GM21423 (cell line): Measurements from ENCODE around the gene SCAP.

Source experiments
- ATAC-seq: cut with Tn5 transposase; IDR thresholded peaks from one replicate; pipeline ENCODE4 v1.9.1; 2021; ENCODE audit warnings: mild to moderate bottlenecking, moderate library complexity; ENCODE audit not compliant: unreplicated experiment

Gene SCAP

DNA sequence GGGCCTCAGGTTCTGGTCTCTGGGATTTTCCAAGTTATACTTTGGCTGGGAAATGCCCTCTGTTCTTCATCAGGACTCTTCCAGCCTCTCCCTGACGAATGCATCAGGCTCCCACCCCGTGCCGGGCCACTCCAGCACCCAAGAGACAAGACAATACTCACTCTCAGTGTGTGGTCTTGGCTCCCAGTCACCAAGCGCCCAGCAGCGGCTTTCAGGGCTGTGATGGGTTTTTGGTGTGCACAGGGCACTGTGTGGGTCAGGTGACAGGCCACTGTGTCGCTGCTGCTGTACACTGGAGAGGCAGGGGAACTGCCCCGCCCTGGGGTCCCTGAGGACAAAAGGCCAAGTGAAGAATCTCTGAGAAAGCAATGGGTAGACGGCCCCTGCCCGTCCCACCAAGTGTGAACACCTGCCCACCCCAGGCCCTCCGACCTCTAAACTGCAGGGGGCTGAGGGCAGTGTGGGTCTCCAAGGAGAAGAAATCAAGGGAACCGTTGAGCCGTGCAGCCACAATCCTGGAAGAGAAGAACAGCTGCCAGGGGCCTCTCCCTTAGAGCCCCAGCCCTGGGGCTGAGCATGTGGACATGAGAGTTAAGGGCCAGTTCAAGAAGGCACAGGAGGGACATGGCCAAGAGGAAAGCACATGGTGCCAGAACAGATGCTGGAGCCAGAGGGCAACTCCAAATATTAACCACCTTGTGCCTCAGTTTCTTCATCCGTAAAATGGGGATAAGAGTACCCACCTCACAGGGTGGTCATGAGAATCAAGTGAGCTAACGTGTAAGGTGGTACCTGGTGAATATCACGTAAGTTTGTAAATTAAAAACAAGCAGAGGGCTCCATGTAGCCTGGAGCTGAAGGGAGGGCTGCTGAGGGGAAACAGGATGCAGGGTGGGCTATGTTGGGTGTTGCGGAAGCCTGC, 60.8 kb downstream of the SCAP start:
- no peak for ATAC-seq

GRCh38 chr3:47414161-47414564, 61.6 kb downstream of the SCAP start:
- no peak for ATAC-seq

- no peak for ATAC-seq
These were observed 62.0 kb downstream of the SCAP start for GRCh38 chr3:47413751-47414150.

DNA sequence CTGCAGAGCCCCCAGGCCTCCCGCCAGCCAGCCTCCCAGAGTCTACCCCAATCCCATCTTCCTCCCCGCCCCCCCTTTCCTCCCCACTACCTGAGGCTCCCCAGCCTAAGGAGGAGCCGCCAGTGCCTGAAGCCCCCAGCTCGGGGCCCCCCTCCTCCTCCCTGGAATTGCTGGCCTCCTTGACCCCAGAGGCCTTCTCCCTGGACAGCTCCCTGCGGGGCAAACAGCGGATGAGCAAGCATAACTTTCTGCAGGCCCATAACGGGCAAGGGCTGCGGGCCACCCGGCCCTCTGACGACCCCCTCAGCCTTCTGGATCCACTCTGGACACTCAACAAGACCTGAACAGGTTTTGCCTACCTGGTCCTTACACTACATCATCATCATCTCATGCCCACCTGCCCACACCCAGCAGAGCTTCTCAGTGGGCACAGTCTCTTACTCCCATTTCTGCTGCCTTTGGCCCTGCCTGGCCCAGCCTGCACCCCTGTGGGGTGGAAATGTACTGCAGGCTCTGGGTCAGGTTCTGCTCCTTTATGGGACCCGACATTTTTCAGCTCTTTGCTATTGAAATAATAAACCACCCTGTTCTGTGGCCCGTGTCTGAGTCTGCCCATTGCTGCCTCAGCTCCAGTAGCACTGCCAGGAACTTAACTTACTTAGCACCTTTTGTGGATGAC, 62.8 kb downstream of the SCAP start:
- no peak for ATAC-seq

DNA sequence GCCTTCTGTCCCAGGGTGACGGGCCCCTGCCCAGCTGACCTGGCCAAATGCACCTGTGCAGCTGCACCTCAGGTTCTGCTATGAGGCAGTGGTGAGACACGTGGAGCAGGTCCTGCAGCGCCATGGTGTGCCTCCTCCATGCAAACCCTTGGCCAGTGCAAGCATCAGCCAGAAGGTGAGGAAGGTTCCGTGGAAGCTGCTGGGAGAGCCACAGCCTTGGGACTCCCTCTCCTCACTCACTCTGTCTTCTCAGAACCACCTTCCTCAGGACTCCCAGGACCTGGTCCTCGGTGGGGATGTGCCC, 63.3 kb downstream of the SCAP start:
- no peak for ATAC-seq

GRCh38 chr3:47411696-47412452, 63.9 kb downstream of the SCAP start:
- no peak for ATAC-seq

DNA sequence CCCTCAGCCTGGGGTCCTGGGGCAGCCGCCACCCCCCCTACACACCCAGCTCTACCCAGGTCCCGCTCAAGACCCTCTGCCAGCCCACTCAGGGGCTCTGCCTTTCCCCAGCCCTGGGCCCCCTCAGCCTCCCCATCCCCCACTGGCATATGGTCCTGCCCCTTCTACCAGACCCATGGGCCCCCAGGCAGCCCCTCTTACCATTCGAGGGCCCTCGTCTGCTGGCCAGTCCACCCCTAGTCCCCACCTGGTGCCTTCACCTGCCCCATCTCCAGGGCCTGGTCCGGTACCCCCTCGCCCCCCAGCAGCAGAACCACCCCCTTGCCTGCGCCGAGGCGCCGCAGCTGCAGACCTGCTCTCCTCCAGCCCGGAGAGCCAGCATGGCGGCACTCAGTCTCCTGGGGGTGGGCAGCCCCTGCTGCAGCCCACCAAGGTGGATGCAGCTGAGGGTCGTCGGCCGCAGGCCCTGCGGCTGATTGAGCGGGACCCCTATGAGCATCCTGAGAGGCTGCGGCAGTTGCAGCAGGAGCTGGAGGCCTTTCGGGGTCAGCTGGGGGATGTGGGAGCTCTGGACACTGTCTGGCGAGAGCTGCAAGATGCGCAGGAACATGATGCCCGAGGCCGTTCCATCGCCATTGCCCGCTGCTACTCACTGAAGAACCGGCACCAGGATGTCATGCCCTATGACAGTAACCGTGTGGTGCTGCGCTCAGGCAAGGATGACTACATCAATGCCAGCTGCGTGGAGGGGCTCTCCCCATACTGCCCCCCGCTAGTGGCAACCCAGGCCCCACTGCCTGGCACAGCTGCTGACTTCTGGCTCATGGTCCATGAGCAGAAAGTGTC, 64.7 kb downstream of the SCAP start:
- ATAC-seq: no peak

GRCh38 chr3:47410417-47410720, 65.4 kb downstream of the SCAP start:
- no peak for ATAC-seq

DNA sequence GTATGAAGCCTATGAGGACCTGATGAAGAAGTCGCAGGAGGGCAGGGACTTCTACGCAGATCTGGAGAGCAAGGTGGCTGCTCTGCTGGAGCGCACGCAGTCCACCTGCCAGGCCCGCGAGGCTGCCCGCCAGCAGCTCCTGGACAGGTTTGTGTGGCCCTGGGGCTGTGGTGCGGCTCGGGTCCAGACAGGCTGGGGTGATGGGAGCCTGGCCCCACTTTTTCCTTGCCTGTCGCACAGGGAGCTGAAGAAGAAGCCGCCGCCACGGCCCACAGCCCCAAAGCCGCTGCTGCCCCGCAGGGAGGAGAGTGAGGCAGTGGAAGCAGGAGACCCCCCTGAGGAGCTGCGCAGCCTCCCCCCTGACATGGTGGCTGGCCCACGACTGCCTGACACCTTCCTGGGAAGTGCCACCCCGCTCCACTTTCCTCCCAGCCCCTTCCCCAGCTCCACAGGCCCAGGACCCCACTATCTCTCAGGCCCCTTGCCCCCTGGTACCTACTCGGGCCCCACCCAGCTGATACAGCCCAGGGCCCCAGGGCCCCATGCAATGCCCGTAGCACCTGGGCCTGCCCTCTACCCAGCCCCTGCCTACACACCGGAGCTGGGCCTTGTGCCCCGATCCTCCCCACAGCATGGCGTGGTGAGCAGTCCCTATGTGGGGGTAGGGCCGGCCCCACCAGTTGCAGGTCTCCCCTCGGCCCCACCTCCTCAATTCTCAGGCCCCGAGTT, 65.9 kb downstream of the SCAP start:
- ATAC-seq: no peak

DNA sequence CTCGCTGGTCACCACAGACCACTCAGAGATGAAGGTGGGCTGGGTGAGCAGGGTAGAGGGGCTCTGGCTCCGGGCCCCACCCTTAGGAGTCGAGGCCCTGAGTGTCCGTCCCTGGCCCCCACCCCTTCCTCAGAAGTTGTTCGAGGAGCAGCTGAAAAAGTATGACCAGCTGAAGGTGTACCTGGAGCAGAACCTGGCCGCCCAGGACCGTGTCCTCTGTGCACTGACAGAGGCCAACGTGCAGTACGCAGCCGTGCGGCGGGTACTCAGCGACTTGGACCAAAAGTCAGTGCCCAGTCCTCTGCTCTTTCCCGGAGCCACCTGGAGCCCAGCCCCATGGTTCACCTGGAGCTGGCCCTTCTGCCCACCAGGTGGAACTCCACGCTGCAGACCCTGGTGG, 66.5 kb downstream of the SCAP start:
- no peak for ATAC-seq

DNA sequence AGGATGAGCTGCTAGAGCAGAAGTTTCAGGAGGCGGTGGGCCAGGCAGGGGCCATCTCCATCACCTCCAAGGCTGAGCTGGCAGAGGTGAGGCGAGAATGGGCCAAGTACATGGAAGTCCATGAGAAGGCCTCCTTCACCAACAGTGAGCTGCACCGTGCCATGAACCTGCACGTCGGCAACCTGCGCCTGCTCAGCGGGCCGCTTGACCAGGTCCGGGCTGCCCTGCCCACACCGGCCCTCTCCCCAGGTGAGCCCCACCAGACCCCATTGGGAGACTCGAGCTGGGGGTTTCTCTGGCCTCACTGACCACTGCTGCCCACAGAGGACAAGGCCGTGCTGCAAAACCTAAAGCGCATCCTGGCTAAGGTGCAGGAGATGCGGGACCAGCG, 66.9 kb downstream of the SCAP start:
- ATAC-seq: no peak

- no peak for ATAC-seq
These were observed 67.6 kb downstream of the SCAP start for GRCh38 chr3:47407896-47408838.

- ATAC-seq: no peak
These were observed 68.5 kb downstream of the SCAP start for GRCh38 chr3:47407237-47407636.

- ATAC-seq: no peak
These were observed 69.0 kb downstream of the SCAP start for GRCh38 chr3:47406762-47407149.

DNA sequence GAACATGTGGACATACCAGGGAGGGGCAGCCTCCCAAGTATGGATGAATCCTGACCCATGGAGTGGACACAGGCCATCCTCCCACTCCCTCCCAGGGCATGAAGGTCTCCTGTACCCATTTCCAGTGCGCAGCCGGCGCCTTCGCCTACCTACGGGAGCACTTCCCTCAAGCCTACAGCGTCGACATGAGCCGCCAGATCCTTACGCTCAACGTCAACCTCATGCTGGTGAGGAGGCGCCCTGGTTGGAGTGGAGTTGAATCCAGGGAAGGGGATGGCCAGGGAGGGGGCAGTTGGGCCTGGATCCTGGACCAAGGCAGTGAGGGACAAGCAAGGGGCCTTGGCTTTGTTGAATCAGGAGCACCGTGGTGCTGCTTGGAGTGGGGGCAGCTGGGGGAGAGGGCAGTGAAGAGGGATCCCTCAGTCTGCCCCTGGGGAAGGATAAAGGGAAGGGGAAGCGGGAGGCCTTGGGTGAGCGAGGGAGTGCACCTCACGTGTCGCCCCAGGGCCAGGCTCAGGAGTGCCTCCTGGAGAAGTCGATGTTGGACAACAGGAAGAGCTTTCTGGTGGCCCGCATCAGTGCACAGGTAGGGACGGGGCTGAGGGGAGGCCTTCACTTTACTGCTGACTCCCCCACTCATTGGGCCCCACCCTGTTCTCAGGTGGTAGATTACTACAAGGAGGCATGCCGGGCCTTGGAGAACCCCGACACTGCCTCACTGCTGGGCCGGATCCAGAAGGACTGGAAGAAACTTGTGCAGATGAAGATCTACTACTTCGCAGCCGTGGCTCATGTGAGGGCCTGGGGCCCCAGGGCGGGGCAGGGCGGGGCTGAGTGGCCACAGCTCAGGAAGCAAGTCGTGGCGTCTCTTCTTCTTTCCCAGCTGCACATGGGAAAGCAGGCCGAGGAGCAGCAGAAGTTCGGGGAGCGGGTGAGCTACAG, 69.7 kb downstream of the SCAP start:
- ATAC-seq: no peak

DNA sequence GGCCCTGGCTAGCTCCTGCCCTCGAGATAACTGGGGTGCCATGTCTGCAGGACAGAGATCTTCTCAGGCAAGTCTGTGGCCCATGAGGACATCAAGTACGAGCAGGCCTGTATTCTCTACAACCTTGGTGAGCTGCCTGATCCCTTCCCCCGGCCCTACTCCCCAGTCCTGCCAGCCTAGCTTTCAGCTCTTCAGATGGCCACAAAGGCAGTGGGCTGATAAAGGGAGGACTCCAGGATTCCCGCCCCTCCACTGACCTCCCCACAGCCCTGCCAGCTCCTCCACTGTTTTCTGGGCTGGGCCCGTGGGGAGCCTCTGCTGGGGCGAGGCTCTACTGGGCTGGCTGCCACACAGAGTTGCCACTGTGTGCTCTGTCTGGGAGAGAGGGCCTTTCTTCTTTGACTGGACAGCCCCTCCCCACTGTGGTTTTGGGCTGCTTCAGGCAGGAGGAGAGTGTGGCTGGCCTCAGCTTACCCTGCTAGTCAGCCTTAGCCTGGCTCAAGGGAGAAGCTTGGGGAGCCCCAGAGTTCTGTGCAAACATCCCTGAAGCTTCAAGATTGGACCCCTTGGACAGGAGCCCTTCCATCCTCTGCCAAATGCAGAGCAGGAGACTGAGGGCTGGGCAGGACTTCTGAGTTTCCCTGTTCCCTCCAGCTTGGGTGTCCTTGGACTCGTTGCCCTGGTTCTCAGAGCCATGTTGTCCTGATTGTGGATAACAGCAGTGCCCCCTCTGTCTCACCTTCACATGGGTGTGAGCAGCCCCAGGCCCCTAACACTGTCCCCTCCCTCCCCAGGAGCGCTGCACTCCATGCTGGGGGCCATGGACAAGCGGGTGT, 70.6 kb downstream of the SCAP start:
- ATAC-seq: no peak

DNA sequence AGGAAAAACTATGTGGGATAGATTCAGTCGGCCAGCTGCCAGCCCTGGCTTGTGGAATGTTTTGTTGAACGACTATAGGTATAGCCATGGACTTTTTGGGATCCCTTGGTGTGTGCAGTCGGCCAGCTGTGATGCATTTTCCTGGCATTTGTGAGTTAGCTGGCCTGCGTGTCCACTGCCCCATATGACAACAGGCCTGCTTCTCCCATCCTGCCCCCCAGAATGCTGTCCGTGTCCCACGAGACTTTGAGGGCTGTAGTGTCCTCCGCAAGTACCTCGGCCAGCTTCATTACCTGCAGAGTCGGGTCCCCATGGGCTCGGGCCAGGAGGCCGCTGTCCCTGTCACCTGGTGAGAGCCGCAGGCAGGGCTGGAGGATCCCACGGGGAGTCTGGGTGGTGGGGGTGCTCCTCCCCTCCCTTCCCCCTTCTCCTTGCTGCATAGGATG, 71.3 kb downstream of the SCAP start:
- ATAC-seq: no peak
